IMR-90 (cell line): ENCODE data around the gene VWCE. TPM values are rescaled to one million over a fixed set of nuclear protein-coding genes. Genes with fewer than 3 reads are reported as not detected.

ENCODE experiments used
- ATAC-seq: fragments of 200-7000 bp; cut with Tn5 transposase; 2 replicates; pipeline ENCODE4 v1.9.1; 2020; ENCODE audit warnings: low read depth, mild to moderate bottlenecking, moderate library complexity
- BruUV-seq: library from RNA; stranded (reverse); fragments of 400-500 nt; replicated peaks from 2 replicates; lab custom pipeline; 2021; lab: Mats Ljungman, UMichigan
- CTCF ChIA-PET: fragments of 300-600 bp; formaldehyde crosslinking; extraction: SDS; loops from one replicate; lab custom pipeline; 2021; ENCODE audit warnings: antibody characterized with exemption; lab: Yijun Ruan, JAX
- POLR2A ChIA-PET: fragments of 300-600 bp; sonication (Branson Sonifier 250); formaldehyde crosslinking; loops from one replicate; lab custom pipeline; 2022; ENCODE audit warnings: antibody characterized with exemption; ENCODE audit not compliant: unreplicated experiment; lab: Charles Lee
- DNase-seq: peaks from one replicate; pipeline ENCODE4 v3.0.0; 2013
- H2AFZ ChIP-seq: replicated peaks from 2 replicates; pipeline ENCODE3; 2013; ENCODE audit warnings: low read length, mild to moderate bottlenecking; ENCODE audit not compliant: poor library complexity
- H2AK5ac ChIP-seq: 2 replicates; pipeline ENCODE4 v1.6.1; 2013; ENCODE audit warnings: low read depth, low read length, inconsistent platforms
- H2AK9ac ChIP-seq: replicated peaks from 2 replicates; pipeline ENCODE3; 2013; ENCODE audit warnings: mild to moderate bottlenecking, low read depth, low read length, moderate library complexity; ENCODE audit not compliant: poor library complexity
- H2BK120ac ChIP-seq: 2 replicates; pipeline ENCODE4 v1.6.1; 2013; ENCODE audit warnings: low read depth, low read length, inconsistent platforms
- H2BK15ac ChIP-seq: 3 replicates; pipeline ENCODE4 v1.6.1; 2013; ENCODE audit warnings: low read depth, low read length, inconsistent platforms
- H2BK20ac ChIP-seq: 2 replicates; pipeline ENCODE4 v1.6.1; 2013; ENCODE audit warnings: low read depth, mild to moderate bottlenecking, inconsistent platforms, low read length, moderate library complexity
- H2BK5ac ChIP-seq: 2 replicates; pipeline ENCODE4 v1.6.1; 2013; ENCODE audit warnings: mild to moderate bottlenecking, low read depth, low read length, inconsistent platforms; ENCODE audit not compliant: poor library complexity, severe bottlenecking
- H3K14ac ChIP-seq: replicated peaks from 2 replicates; pipeline ENCODE4 v1.6.1; 2013; ENCODE audit warnings: low read depth, low read length, inconsistent platforms
- H3K18ac ChIP-seq: 2 replicates; pipeline ENCODE4 v1.6.1; 2013; ENCODE audit warnings: low read depth, low read length, control low read depth
- H3K23ac ChIP-seq: 2 replicates; pipeline ENCODE4 v1.6.1; 2013; ENCODE audit warnings: low read depth, low read length, inconsistent platforms
- H3K27ac ChIP-seq: 2 replicates; pipeline ENCODE4 v1.5.1; 2013; ENCODE audit warnings: mild to moderate bottlenecking, control low read depth, low read length; ENCODE audit not compliant: insufficient read depth
- H3K27me3 ChIP-seq: 2 replicates; pipeline ENCODE4 v1.6.1; 2013; ENCODE audit warnings: low read length; ENCODE audit not compliant: control insufficient read depth, insufficient read depth
- H3K36me3 ChIP-seq: 2 replicates; pipeline ENCODE4 v1.6.1; 2013; ENCODE audit warnings: low read length, mixed read lengths; ENCODE audit not compliant: control insufficient read depth, insufficient read depth
- H3K4ac ChIP-seq: 2 replicates; pipeline ENCODE4 v1.6.1; 2013; ENCODE audit warnings: low read depth, low read length, inconsistent platforms
- H3K4me1 ChIP-seq: 2 replicates; pipeline ENCODE4 v1.6.1; 2013; ENCODE audit warnings: low read length, mixed read lengths; ENCODE audit not compliant: control insufficient read depth, insufficient read depth
- H3K4me2 ChIP-seq: 2 replicates; pipeline ENCODE4 v1.6.1; 2013; ENCODE audit warnings: low read depth, mild to moderate bottlenecking, control low read depth, low read length, moderate library complexity
- H3K4me3 ChIP-seq: 2 replicates; pipeline ENCODE4 v1.5.1; 2013; ENCODE audit warnings: low read depth, mild to moderate bottlenecking, control low read depth, low read length, moderate library complexity; ENCODE audit not compliant: insufficient read depth
- H3K56ac ChIP-seq: 2 replicates; pipeline ENCODE4 v1.6.1; 2013; ENCODE audit warnings: low read length, inconsistent platforms; ENCODE audit not compliant: insufficient read depth; ENCODE audit errors: extremely low read depth
- H3K79me1 ChIP-seq, 2 experiments: 2 replicates each; pipeline ENCODE4 v1.6.1; 2013; ENCODE audit warnings: low read length in 2 of 2, inconsistent platforms in 1 of 2, low read depth in 1 of 2
- H3K9ac ChIP-seq: 2 replicates; pipeline ENCODE4 v1.6.1; 2013; ENCODE audit warnings: low read depth, low read length, control low read depth
- H3K9me1 ChIP-seq: 2 replicates; pipeline ENCODE4 v1.6.1; 2013; ENCODE audit warnings: low read length, inconsistent platforms; ENCODE audit not compliant: insufficient read depth
- H3K9me3 ChIP-seq: 2 replicates; pipeline ENCODE4 v1.6.1; 2013; ENCODE audit warnings: low read length; ENCODE audit not compliant: control insufficient read depth, insufficient read depth
- H4K20me1 ChIP-seq: 2 replicates; pipeline ENCODE4 v1.6.1; 2013; ENCODE audit warnings: low read length, inconsistent platforms; ENCODE audit not compliant: insufficient read depth
- H4K5ac ChIP-seq: 2 replicates; pipeline ENCODE4 v1.6.1; 2013; ENCODE audit warnings: mild to moderate bottlenecking, low read depth, low read length, control low read depth
- H4K8ac ChIP-seq, 2 experiments: 2 replicates each; pipeline ENCODE4 v1.6.1; 2013; ENCODE audit warnings: low read depth in 2 of 2, low read length in 2 of 2, control low read depth in 1 of 2, inconsistent platforms in 1 of 2
- H4K91ac ChIP-seq: 2 replicates; pipeline ENCODE4 v1.6.1; 2013; ENCODE audit warnings: low read depth, low read length, inconsistent platforms; ENCODE audit not compliant: insufficient read depth
- BHLHE40 ChIP-seq: fragments of 150-350 bp; IDR thresholded peaks from 2 replicates; pipeline ENCODE4 v1.6.1; 2016; ENCODE audit warnings: mild to moderate bottlenecking, low read depth, low read length
- FOS ChIP-seq: fragments of 150-350 bp; IDR thresholded peaks from 2 replicates; pipeline ENCODE4 v1.6.1; 2016; ENCODE audit warnings: low read depth, low read length
- MXI1 ChIP-seq: IDR thresholded peaks from 2 replicates; pipeline ENCODE4 v1.6.1; 2012; ENCODE audit warnings: low read depth, mild to moderate bottlenecking, low read length, moderate library complexity, borderline replicate concordance
- NFE2L2 ChIP-seq: fragments of 150-350 bp; IDR thresholded peaks from 2 replicates; pipeline ENCODE4 v1.6.1; 2016; ENCODE audit warnings: low read depth, mild to moderate bottlenecking, low read length
- RCOR1 ChIP-seq: IDR thresholded peaks from 2 replicates; pipeline ENCODE4 v1.6.1; 2012; ENCODE audit warnings: mild to moderate bottlenecking, low read length, improper control_type of control experiment; ENCODE audit not compliant: insufficient replicate concordance
- SMC3 ChIP-seq: fragments of 150-350 bp; IDR thresholded peaks from 2 replicates; pipeline ENCODE4 v1.6.1; 2016; ENCODE audit warnings: low read depth, mild to moderate bottlenecking, antibody characterized with exemption, low read length, moderate library complexity
- WGBS, 2 experiments: methylation state at CpG; one replicate each; pipeline versions ENCODE4 v1.1.5 to v1.1.7; 2013; ENCODE audit warnings: missing lambda C conversion rate in 2 of 2; ENCODE audit not compliant: insufficient read length in 1 of 2; ENCODE audit errors: extremely low coverage in 2 of 2; 5-methylcytosine and 5-hydroxymethylcytosine counted together
- dilution Hi-C: fragments of 300-500 bp; cut with HindIII; formaldehyde crosslinking; loops from one replicate; pipeline ENCODE4 v1.14.3; 2018; ENCODE audit warnings: low sequenced_read_pairs; ENCODE audit not compliant: unreplicated experiment
- in situ Hi-C: fragments of 300-500 bp; cut with MboI; formaldehyde crosslinking; loops from 3 replicates; pipeline ENCODE4 v1.14.3; 2019; ENCODE audit warnings: low sequenced_read_pairs, inconsistent platforms, mixed read lengths
- intact Hi-C: fragments of 100-400 bp; cut with micrococcal nuclease; formaldehyde crosslinking; loops from 2 replicates; pipeline ENCODE4 v1.10.0; 2022
- polyA plus RNA-seq, 3 experiments: library from polyadenylated mRNA; depleted of rRNA; stranded (reverse); fragments of >200 nt; gene quantifications; 2 replicates each; pipeline ENCODE4 v1.2.3, GENCODE V29; 2012; ENCODE audit warnings: low replicate concordance in 1 of 3
- total RNA-seq: library from RNA; depleted of rRNA; stranded (reverse); fragments of >200 nt; gene quantifications from 2 replicates; pipeline ENCODE4 v1.2.3, GENCODE V29; 2012
- TF ChIP-seq, protein P1 (sequence below): fragments of 150-350 bp; IDR thresholded peaks from 2 replicates; pipeline ENCODE4 v1.6.1; 2016; ENCODE audit warnings: low read depth, mild to moderate bottlenecking, low read length, moderate library complexity, borderline replicate concordance

The VWCE gene
- total and polyA plus RNA-seq, 2 of the 4 experiments (the other 2 are of a cell fraction) = under 0.01 to 1.1 TPM

DNA sequence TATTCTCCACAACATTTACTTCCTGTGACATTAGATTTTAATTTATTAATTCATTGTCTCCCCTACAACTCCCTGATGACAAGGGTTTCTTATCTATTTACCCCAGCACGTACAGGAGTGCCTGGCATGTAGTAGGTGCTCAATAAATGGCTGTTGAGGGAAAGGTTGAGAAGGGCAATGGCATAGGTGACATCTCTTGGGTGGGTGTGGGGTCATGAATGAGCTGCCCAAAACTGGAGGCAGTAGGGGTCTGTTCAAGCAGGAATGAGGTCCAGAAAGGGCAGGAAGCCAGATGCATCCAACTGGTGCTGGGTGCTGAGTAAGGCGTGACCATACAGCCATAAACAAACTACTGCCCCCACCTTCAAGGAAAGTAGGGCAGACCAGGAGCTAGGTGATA is 2.8 kb downstream of the VWCE start:
- dilution Hi-C loops = no loop called here
- Histone ChIP-seq H3K23ac (no peak overlapping the region), H3K18ac (no peak overlapping the region), H3K4ac (no peak overlapping the region), H3K9me1 (no peaks in the 10 kb centered on the region; the same call in 1 of the 2 replicates), H3K27me3 (peaks cover 2% of the 10 kb centered on the region; the same call in 1 of the 2 replicates), H3K36me3 (peaks cover 2% of the 10 kb centered on the region; the same call in 1 of the 2 replicates), H2AK9ac (no peak overlapping the region), H4K91ac (no peak overlapping the region), H3K9ac (no peak overlapping the region), H2BK120ac (no peak overlapping the region), H2AFZ (no peak overlapping the region), H3K79me1 (no peaks in the 10 kb centered on the region), H2AK5ac (no peak overlapping the region; the same call in 1 of the 2 replicates), H2BK15ac (no peak overlapping the region), H2BK20ac (no peak overlapping the region), H3K56ac (no peak overlapping the region), H4K8ac (no peak overlapping the region), H3K14ac (no peak overlapping the region), H2BK5ac (no peak overlapping the region), H3K4me3 (no peak overlapping the region), H4K20me1 (peaks cover 4% of the 10 kb centered on the region; the same call in 1 of the 2 replicates), H3K4me2 (no peak overlapping the region), H4K5ac (no peak overlapping the region), H3K4me1 (peaks cover 10% of the 10 kb centered on the region), H3K27ac (no peak overlapping the region), H3K9me3 (no peaks in the 10 kb centered on the region)
- in situ Hi-C loops = no loop called here
- ChIA-PET POLR2A (no interaction called here), CTCF (no interaction called here)
- WGBS, 2 experiments = no CpG with 5 or more reads among the region's 2 CpGs
- BruUV-seq = no TSS peak
- TF ChIP-seq MXI1 (no peak), NFE2L2 (no peak), FOS (no peak), BHLHE40 (no peak), SMC3 (no peak), RCOR1 (no peak)
- TF ChIP-seq, protein P1, sequence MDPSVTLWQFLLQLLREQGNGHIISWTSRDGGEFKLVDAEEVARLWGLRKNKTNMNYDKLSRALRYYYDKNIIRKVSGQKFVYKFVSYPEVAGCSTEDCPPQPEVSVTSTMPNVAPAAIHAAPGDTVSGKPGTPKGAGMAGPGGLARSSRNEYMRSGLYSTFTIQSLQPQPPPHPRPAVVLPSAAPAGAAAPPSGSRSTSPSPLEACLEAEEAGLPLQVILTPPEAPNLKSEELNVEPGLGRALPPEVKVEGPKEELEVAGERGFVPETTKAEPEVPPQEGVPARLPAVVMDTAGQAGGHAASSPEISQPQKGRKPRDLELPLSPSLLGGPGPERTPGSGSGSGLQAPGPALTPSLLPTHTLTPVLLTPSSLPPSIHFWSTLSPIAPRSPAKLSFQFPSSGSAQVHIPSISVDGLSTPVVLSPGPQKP = no peak
- no peak for ATAC-seq
- intact Hi-C loops = no loop called here
- no peak for DNase-seq
